Esophagus muscularis mucosa (tissue), 4 donors: ENCODE measurements around the gene OSBPL10.

Source experiments
- EP300 ChIP-seq: sonication (generic); formaldehyde crosslinking; IDR thresholded peaks from one replicate; pipeline ENCODE4 v1.6.1; 2017; ENCODE audit warnings: antibody characterized with exemption
- POLR2A ChIP-seq: fragments of 450-650 bp; IDR thresholded peaks from one replicate; pipeline ENCODE4 v1.6.1; 2017; ENCODE audit warnings: antibody characterized with exemption, moderate library complexity, mild to moderate bottlenecking, low read depth
- TF ChIP-seq, protein P1 (sequence below), 3 experiments: fragments of 200-600 bp in 2 of 3; fragments of 450-650 bp in 1 of 3; sonication (generic) in 2 of 3; IDR thresholded peaks; one replicate each; pipeline ENCODE4 v1.5.1; 2017 to 2019; ENCODE audit warnings: antibody characterized with exemption in 3 of 3, mild to moderate bottlenecking in 2 of 3, moderate library complexity in 1 of 3

DNA sequence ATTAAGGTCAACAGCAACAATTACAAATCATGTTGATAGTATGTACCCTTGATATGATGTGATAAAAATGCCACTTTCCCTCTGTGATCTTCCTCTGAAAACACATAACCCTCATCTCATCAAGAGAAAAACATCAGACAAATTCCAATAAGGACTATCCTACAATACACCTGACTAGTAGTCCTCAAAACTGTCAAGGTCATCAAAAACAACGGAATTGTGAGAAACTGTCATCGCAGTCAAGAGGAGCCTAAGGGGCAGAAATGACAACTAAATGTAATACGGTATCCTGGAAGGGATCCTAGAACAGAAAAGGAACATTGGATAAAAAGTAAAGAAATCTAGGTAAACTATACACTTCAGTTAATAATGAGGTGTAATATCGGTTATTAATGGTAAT lies 59.2 kb downstream of the OSBPL10 start:
- TF ChIP-seq, protein P1, sequence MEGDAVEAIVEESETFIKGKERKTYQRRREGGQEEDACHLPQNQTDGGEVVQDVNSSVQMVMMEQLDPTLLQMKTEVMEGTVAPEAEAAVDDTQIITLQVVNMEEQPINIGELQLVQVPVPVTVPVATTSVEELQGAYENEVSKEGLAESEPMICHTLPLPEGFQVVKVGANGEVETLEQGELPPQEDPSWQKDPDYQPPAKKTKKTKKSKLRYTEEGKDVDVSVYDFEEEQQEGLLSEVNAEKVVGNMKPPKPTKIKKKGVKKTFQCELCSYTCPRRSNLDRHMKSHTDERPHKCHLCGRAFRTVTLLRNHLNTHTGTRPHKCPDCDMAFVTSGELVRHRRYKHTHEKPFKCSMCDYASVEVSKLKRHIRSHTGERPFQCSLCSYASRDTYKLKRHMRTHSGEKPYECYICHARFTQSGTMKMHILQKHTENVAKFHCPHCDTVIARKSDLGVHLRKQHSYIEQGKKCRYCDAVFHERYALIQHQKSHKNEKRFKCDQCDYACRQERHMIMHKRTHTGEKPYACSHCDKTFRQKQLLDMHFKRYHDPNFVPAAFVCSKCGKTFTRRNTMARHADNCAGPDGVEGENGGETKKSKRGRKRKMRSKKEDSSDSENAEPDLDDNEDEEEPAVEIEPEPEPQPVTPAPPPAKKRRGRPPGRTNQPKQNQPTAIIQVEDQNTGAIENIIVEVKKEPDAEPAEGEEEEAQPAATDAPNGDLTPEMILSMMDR (IDR thresholded peaks at IDR 0.05) = no peak
- TF ChIP-seq EP300 = no peak
- TF ChIP-seq POLR2A = no peak
